Fibroblast of the conjunctiva (primary cell): ENCODE results near the gene GPX6.
"Not testable (repeated sequence)": the region's sequence is repeated elsewhere in the genome, so short reads cannot be mapped to it uniquely, and the experiment has no call there.

ENCODE experiments used
- DNase-seq: peaks from one replicate; pipeline ENCODE4 v3.0.0-alpha.2; 2010; ENCODE audit warnings: low read depth

The GPX6 gene

DNA sequence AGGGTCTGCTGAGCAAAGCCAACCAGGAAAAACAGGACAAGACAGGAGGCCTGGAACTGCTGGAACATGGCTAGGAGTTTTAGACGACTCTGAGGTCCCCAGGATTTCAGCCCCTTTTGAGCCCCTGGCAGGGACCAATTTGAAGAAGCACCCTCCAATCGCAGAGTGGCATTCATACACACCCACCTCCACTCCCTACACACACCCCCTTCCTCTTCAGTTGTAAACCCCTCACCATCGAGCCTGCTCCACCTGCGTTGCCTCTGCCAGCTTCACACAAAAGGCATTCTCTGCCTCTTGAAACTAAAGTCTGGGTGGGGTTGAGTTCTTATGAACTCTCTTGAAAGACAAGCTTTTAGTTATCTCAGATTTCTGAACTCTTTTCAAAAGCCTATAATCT is at the start of gene GPX6:
GPX6 (minus strand) TSS at position 118 of the 400 bp plus-strand sequence; CDS start at position 68, 50 bp downstream.
- DNase-seq = no peak

- DNase-seq = no peak
Observed at GRCh38 chr6:28563430-28564095, 48.0 kb upstream of the GPX6 start.

GRCh38 chr6:28558629-28559028 is 43.0 kb upstream of the GPX6 start:
- no peak for DNase-seq

- no peak for DNase-seq
Observed at GRCh38 chr6:28555136-28555535, 39.5 kb upstream of the GPX6 start.

- DNase-seq = no peak
Observed at GRCh38 chr6:28553986-28554881, 38.6 kb upstream of the GPX6 start.

DNA sequence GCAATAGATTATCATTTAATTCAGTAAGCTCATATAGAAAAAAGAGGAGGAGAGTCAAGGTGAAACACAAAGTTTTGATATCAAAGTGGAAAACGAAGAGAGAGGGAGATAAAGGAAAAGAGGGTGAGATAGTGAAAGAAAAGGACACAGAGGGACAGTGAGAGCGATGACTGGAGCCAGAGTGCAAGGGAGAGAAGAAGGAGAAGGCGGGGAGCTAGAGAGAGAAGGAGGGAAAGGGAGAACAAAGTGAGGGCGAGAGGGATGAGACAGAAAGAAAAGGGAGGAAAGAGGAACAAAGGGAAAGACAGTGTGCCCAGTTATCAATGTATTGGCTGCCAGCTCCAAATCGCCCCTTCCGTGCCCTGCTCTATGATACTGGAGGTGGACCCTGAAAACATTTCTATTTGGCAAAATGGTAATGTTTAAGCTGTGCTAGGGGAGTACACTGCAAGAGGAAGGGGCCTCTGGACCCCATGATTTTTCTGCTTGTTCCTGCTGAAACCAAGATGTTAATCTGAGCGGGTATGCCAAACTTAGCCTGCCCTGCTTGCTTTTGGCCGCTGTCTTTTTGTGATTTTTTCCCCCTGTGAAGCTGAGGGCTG is 37.9 kb upstream of the GPX6 start:
- DNase-seq = no peak

DNA sequence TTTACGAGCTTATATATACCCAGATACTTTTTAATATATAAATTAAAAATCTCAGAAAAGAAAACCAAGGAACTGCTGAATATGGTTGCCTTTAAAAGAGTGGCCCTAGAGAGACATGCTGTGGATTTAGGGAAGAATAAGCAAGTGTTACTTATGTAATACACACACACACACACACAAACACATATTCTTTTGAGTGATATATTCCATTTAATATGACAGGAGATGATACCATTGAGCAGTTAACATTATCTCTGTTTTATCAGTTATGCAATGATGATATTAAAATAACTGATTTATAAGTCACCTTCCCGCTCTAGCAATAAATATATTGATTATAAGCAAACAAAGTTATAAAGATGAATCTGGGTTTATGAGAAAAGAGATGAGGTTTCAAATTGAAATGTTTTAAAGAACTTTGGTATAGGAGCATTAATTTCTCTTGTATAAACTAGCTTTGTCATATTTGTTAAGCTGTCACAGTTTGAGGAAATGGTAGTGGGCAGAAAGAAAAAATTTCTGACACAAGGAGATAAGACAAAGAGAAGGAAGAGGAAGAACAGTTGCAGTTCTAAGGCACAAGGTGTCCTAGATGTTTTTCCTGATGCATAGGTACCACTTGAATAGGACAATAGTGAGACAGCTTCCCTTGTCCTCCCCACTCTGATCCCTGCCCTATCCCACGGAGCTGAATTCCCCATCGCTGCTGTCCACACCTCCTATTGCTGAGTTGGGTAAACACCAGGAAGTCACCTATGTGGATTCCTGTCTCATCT is 36.5 kb upstream of the GPX6 start:
- DNase-seq = no peak

DNA sequence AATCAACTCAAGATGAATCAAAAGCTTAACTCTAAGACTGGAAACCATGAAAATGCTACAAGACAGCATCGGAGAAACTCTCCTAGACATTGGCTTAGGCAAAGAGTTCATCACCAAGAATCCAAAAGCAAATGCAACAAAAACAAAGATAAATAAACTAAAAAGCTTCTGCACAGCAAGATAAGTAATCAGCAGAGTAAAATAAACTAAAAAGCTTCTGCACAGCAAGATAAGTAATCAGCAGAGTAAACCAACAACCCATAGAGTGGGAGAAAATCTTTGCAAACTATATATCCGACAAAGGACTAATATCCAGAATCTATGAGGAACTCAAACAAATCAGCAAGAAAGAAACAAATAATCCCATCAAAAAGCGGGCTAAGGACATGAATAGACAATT is 31.4 kb upstream of the GPX6 start:
- not testable (repeated sequence) for DNase-seq

DNA sequence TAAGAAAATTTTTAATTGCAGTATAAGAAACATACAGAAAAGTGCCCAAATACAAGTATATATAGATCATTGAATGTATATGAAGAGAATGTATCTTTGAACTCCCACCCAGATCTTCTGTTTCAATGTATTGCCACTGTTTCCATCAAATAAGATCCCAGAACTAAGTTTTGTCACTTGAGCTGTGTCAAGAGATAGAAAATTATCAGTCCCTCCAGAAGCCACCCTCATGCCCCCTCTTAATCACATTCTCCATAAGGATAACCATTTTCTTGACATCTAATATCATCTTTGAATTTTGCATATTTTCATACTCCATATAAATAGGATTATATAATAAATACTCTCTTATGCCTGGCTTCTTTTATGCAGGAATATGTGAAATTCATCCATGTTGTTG is 30.4 kb upstream of the GPX6 start:
- DNase-seq = no peak

DNA sequence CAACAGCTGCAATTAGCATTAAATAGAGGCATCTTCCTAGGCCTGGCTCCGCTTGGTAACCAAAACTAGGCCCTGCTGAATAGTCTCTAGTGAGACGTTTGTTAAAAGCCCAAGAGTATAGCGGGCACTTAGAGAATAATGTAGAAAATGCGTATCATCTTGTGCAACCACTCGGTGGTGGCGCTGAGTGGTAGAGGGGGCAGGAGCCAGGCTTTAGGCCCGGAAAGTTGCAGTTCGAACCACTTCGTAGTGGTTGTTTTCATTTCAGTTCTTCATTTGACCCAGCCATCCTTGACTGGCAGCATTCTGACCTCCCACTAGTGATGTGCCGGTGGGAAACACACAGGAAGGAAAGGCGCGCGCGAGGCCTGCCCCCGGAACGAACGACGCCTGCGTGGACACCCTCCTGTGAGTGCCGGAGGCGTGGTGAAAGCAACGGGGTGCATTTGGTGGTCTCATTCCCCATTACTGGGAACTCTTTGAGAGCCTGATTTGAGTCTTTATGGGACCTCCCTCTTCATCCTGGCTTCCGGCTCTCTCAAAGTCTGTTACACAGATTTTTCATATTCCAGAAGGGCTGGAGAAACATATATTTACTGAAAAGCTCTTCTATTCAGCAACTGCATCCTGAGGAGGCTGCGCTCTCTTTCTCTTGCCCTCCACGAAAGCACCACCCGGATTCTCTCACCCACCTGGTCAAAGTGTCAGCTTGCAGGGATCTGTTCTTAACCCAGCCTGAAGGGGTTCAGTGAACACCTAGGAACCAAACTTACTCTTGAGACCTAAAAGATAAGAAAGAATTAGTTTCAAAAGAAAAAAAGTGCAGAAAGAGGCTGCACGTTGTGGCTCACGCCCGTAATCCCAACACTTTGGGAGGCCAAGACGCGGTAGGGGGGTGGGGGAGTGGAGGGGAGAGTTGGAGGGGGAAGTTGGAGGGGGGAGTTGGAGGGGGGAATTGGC is 28.3 kb upstream of the GPX6 start:
- DNase-seq = no peak

GRCh38 chr6:28542440-28543296 is 27.1 kb upstream of the GPX6 start:
- DNase-seq = peak; percentile 69

DNA sequence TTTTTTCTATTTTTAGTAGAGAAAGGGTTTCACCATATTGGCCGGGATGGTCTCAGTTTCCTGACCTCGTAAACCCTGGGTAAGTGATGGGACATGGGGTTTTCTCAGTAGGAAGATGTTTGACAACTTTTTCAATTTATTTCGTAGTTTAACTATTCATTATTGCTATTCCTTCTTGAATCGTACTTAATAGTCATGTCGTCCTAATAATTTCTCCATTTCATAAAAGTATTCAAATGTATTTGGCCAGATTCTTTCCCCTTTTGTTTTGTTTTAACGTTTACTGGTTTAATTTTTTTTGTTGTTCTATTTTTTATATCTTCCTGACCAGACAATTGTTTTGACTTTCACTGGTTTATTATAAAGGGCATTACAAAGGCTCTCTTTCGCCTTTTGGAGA is 26.4 kb upstream of the GPX6 start:
- no peak for DNase-seq

- peak; percentile 22 for DNase-seq
Observed at GRCh38 chr6:28537509-28538140, 22.0 kb upstream of the GPX6 start.

DNA sequence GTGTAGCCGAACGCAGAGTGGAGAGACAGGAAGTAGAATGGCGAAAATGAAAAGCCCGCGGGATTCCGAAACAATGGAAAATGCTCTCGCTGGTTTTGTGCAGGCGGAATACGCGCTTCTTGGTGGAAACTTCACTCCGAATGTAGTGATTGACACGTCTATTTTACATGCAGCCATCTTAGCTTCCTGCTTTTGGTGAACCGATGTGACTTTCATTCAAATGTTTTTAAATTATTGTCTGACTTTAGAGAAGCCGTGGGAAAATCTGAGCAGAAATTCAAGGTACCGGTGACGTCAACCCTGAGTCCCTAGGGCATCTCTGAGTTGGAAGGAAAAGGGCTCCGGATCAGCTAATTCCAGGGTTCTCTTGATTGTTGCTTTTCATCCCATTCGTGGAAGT is 21.5 kb upstream of the GPX6 start:
- DNase-seq = no peak

DNA sequence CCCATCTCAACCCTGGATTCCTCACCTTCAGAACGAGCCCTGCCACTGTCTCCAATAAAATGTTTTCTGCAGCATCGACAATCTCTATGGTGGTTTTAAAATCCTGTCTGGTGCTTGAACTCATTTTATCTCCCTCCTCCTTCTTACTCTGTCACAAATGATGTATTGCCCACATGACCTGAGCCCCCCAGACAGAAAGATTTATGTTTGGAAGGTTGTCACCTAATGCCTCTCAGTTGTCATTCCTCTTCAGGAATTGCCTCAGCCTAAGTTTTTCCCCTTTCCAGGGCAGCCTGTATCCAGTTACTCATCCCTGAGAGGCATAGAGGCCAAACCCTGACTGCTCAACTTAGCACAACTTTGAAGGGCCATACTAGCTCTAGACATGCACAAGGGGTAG is 19.3 kb upstream of the GPX6 start:
- no peak for DNase-seq

- no peak for DNase-seq
Observed at GRCh38 chr6:28534306-28534705, 18.7 kb upstream of the GPX6 start.

DNA sequence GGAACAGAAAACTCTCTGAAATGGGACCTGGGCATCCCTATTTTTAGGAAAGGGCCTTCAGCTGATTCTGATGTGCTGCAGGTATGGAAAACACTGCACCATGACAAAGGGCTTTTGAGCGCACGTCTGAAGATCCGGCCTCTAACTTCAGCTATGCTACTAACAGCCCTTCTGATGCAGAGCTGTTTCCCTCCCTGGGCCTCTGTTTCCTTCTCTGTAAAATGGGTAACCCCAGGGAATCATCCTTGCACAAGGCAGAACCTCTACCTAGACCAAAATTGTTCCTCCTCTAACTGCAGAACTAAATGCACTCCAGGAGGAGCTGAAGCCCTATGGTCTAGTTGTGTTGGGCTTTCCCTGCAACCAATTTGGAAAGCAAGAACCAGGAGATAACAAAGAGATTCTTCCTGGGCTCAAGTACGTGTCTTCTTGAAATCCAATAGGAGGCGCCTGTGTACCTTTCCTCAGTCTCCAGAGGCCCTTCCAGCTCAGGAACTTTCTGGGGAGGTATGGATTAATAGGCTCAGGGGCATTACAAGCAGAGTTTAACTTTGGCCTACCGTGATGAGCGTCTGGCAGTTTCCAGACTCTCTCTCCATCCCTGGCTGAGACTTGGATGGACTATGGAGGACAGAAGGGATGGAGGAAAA is 16.0 kb upstream of the GPX6 start:
- no peak for DNase-seq

DNA sequence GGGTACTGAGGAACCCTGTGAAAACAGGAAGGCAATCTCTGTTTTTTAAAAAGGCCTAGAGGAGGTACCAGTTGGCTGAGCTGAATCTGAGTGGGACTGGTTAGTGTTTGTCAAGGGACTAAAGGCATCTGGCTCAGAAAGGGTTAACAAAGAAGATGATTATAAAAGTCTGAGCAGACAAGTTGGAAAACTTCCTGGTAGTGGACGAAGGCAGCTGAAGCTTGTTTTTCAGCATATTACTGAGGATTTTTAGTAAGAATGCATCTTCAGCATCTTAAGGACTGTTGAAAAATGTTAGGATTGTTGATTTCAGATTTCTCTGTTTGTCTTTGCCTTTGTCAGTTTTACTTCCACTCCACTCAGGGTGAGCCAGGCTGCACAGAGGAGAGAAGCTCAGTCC is 15.2 kb upstream of the GPX6 start:
- no peak for DNase-seq

DNA sequence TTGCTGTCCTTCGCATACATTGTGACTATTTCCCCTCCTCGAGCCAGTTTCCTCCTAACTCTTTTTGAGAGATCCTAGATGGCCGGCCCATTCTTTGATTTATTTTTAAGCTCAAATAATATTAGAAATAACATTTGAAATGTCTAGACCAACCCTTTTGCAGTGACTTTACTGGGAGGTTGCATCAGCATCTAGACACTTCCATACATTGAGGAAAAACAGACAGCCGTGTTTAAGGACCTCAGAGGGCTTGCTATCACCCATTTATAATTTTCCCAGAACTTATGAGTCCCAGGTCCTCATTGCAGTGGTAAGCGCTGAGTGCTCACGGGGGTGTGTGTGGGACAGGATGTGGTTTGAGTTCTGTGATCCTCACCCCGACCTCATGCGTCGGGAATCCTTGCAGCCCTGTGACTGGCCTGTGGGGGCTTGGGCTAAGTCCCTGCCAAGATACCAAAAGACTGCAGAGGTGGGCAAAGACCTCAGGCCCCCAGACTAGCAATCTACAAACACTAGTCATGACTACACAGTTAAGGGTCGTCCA is 10.0 kb upstream of the GPX6 start, which contains the start of gene GPX5:
GPX5 (plus strand) TSS at position 386 of the 544 bp plus-strand sequence; CDS start at position 519, 133 bp downstream.
- DNase-seq = no peak
